Keratinocyte (primary cell): ENCODE results near the gene OGFRL1. TPM values are rescaled to one million over a fixed set of nuclear protein-coding genes. Genes with fewer than 3 reads are reported as not detected.

Experiments used
- DNase-seq: peaks from one replicate; pipeline ENCODE4 v3.0.0-alpha.2; 2011; ENCODE audit warnings: low read depth, missing footprints, low spot score
- FAIRE-seq: peaks from 2 replicates; lab custom pipeline; 2011; peaks lifted over from hg19 to GRCh38; lab: Jason Lieb, UNC
- H2AFZ ChIP-seq: 2 replicates; pipeline ENCODE4 v1.6.0; 2012; ENCODE audit warnings: low read length, control low read depth, inconsistent platforms; ENCODE audit not compliant: control insufficient read depth
- H3K27ac ChIP-seq: 2 replicates; pipeline ENCODE4 v1.5.1; 2011; ENCODE audit warnings: low read length; ENCODE audit not compliant: control insufficient read depth, insufficient read depth
- H3K27me3 ChIP-seq: 3 replicates; pipeline ENCODE4 v1.6.0; 2011; ENCODE audit warnings: low read length; ENCODE audit not compliant: control insufficient read depth, insufficient read depth; ENCODE audit errors: extremely low read depth
- H3K36me3 ChIP-seq, 2 experiments: 2 replicates in 1 of 2; 3 replicates in 1 of 2; pipeline ENCODE4 v1.5.1; 2011; ENCODE audit warnings: low read length in 2 of 2, mild to moderate bottlenecking in 1 of 2; ENCODE audit not compliant: control insufficient read depth in 2 of 2, insufficient read depth in 2 of 2; ENCODE audit errors: extremely low read depth in 1 of 2
- H3K4me1 ChIP-seq: 3 replicates; pipeline ENCODE4 v1.5.1; 2011; ENCODE audit warnings: low read length; ENCODE audit not compliant: control insufficient read depth, insufficient read depth; ENCODE audit errors: extremely low read depth
- H3K4me2 ChIP-seq: 3 replicates; pipeline ENCODE4 v1.6.0; 2011; ENCODE audit warnings: low read depth, low read length; ENCODE audit not compliant: control insufficient read depth, insufficient read depth; ENCODE audit errors: extremely low read depth
- H3K4me3 ChIP-seq, 3 experiments: fragments of 200-600 bp in 1 of 3; sonication (generic) in 1 of 3; 2 replicates in 2 of 3; 3 replicates in 1 of 3; pipeline ENCODE4 v1.5.1; 2011 to 2016; ENCODE audit warnings: low read length in 3 of 3, mild to moderate bottlenecking in 3 of 3, control low read depth in 2 of 3, inconsistent platforms in 1 of 3, low read depth in 1 of 3, mixed read lengths in 1 of 3, mixed run types in 1 of 3, moderate library complexity in 1 of 3; ENCODE audit not compliant: control insufficient read depth in 2 of 3, insufficient read depth in 2 of 3; ENCODE audit errors: extremely low read depth in 1 of 3
- H3K79me2 ChIP-seq: 2 replicates; pipeline ENCODE4 v1.6.0; 2012; ENCODE audit warnings: low read length; ENCODE audit not compliant: control insufficient read depth, insufficient read depth
- H3K9ac ChIP-seq: 3 replicates; pipeline ENCODE4 v1.6.0; 2011; ENCODE audit warnings: low read length; ENCODE audit not compliant: control insufficient read depth, insufficient read depth; ENCODE audit errors: extremely low read depth
- H3K9me1 ChIP-seq: 3 replicates; pipeline ENCODE4 v1.6.0; 2011; ENCODE audit warnings: low read length; ENCODE audit not compliant: control insufficient read depth, insufficient read depth; ENCODE audit errors: extremely low read depth
- H3K9me3 ChIP-seq: 2 replicates; pipeline ENCODE4 v1.5.1; 2012; ENCODE audit warnings: low read depth, low read length; ENCODE audit not compliant: control insufficient read depth
- H4K20me1 ChIP-seq: 3 replicates; pipeline ENCODE4 v1.6.0; 2011; ENCODE audit warnings: low read length; ENCODE audit not compliant: control insufficient read depth, insufficient read depth; ENCODE audit errors: extremely low read depth
- EZH2 ChIP-seq: IDR thresholded peaks from one replicate; pipeline ENCODE4 v1.6.1; 2012; ENCODE audit warnings: inconsistent platforms, mild to moderate bottlenecking, low read length, moderate library complexity
- dilution Hi-C: fragments of 300-500 bp; cut with MboI; formaldehyde crosslinking; loops from one replicate; pipeline ENCODE4 v1.7.0; 2020; ENCODE audit warnings: low sequenced_read_pairs; ENCODE audit not compliant: extremely low pct_ligation_motif_present
- polyA plus RNA-seq, 5 experiments: library from polyadenylated mRNA; depleted of rRNA in 3 of 5; stranded (reverse) in 3 of 5; stranded (forward) in 1 of 5; unstranded in 1 of 5; fragments of >200 nt; gene quantifications; 1 replicate in 1 of 5; 2 replicates in 3 of 5; 3 replicates in 1 of 5; pipeline versions ENCODE4 v1.2.1 to v1.2.3, GENCODE V29; 2011 to 2012; ENCODE audit warnings: missing spikeins in 2 of 5, low read depth in 1 of 5, low replicate concordance in 1 of 5
- TF ChIP-seq, protein P1 (sequence below), 3 experiments: IDR thresholded peaks in 1 of 3; conservative IDR thresholded peaks in 1 of 3; optimal IDR thresholded peaks in 1 of 3; 2 replicates in 2 of 3; 3 replicates in 1 of 3; pipeline versions ENCODE3 to v1.5.1; 2011; ENCODE audit warnings: low read length in 3 of 3, mild to moderate bottlenecking in 3 of 3, moderate library complexity in 2 of 3, control low read depth in 1 of 3, inconsistent platforms in 1 of 3; ENCODE audit not compliant: insufficient read depth in 2 of 3; ENCODE audit errors: extremely low read depth in 1 of 3

Gene OGFRL1
- polyA plus RNA-seq, 1 donor (not counting 4 experiments of a cell fraction or from before 2014, with no cell fraction given), result 9.3 TPM

- Histone ChIP-seq H2AFZ (no peak overlapping the region), H3K36me3 (no peaks in the 10 kb centered on the region), H3K79me2 (no peaks in the 10 kb centered on the region), H3K9ac (no peak overlapping the region), H3K27ac (no peak overlapping the region), H3K27me3 (no peaks in the 10 kb centered on the region), H3K4me3 (no peak overlapping the region), H3K4me1 (peaks cover 12% of the 10 kb centered on the region), H3K4me2 (no peak overlapping the region), H3K9me3 (no peaks in the 10 kb centered on the region), H3K9me1 (no peaks in the 10 kb centered on the region), H4K20me1 (no peaks in the 10 kb centered on the region)
- dilution Hi-C loops, result no loop called here
- no peak for TF ChIP-seq EZH2
- TF ChIP-seq, protein P1, sequence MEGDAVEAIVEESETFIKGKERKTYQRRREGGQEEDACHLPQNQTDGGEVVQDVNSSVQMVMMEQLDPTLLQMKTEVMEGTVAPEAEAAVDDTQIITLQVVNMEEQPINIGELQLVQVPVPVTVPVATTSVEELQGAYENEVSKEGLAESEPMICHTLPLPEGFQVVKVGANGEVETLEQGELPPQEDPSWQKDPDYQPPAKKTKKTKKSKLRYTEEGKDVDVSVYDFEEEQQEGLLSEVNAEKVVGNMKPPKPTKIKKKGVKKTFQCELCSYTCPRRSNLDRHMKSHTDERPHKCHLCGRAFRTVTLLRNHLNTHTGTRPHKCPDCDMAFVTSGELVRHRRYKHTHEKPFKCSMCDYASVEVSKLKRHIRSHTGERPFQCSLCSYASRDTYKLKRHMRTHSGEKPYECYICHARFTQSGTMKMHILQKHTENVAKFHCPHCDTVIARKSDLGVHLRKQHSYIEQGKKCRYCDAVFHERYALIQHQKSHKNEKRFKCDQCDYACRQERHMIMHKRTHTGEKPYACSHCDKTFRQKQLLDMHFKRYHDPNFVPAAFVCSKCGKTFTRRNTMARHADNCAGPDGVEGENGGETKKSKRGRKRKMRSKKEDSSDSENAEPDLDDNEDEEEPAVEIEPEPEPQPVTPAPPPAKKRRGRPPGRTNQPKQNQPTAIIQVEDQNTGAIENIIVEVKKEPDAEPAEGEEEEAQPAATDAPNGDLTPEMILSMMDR (optimal IDR thresholded peaks at IDR 0.05 in 1 of 3, IDR thresholded peaks at IDR 0.05 in 1 of 3, conservative IDR thresholded peaks at IDR 0.05 in 1 of 3; ENCODE audit: extremely low read depth in 1 of 3, insufficient read depth in 2 of 3, low read length in 3 of 3), result no peak
- DNase-seq (no peak), FAIRE-seq (no peak)
Measured at GRCh38 chr6:71245265-71246049, 43.2 kb upstream of the OGFRL1 start.

DNA sequence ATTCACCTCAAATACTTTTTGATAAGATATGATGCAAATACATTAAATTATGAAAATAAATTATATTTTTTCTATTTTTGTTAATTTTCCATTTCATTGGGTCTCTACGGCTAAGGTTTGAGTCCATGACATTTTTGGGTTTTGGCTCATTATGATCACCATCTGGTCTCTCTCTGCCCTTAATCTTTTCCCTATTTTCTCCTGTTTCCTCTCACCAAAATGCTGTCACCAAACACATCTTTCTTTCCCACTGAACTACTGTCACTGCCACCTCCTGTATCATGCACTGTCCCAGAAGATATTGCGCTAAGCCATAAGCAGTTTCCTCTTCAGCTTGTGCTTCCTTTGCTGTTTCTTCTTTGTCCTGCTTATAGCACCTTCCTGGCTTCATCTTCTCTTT is 42.0 kb upstream of the OGFRL1 start:
- Histone ChIP-seq H3K9ac (no peak overlapping the region), H3K4me2 (no peak overlapping the region), H3K27me3 (no peaks in the 10 kb centered on the region), H3K4me1 (peaks cover 12% of the 10 kb centered on the region), H4K20me1 (no peaks in the 10 kb centered on the region), H3K79me2 (no peaks in the 10 kb centered on the region), H3K9me3 (no peaks in the 10 kb centered on the region), H2AFZ (no peak overlapping the region), H3K27ac (no peak overlapping the region), H3K9me1 (no peaks in the 10 kb centered on the region), H3K36me3 (no peaks in the 10 kb centered on the region), H3K4me3 (no peak overlapping the region)
- TF ChIP-seq, protein P1 (optimal IDR thresholded peaks at IDR 0.05 in 1 of 3, IDR thresholded peaks at IDR 0.05 in 1 of 3, conservative IDR thresholded peaks at IDR 0.05 in 1 of 3; ENCODE audit: extremely low read depth in 1 of 3, insufficient read depth in 2 of 3, low read length in 3 of 3), result no peak
- no peak for TF ChIP-seq EZH2
- dilution Hi-C loops, result no loop called here
- no peak for FAIRE-seq
- DNase-seq, result no peak
